HPDE6-E6E7 (cell line): ENCODE results near the gene BMP6.
A peak's percentile ranks its signal among the peaks of the same experiment; 100 is the strongest.

ENCODE experiments used
- DNase-seq: peaks from one replicate; pipeline ENCODE4 v3.0.0; 2011; ENCODE audit warnings: missing footprints; ENCODE audit errors: extremely low spot score

BMP6 gene

GRCh38 chr6:7719364-7719850 lies 6.5 kb upstream of the BMP6 start:
- no peak for DNase-seq

- no peak for DNase-seq
Observed at GRCh38 chr6:7720346-7720745, 5.6 kb upstream of the BMP6 start.

- no peak for DNase-seq
Observed at GRCh38 chr6:7721649-7722048, 4.2 kb upstream of the BMP6 start.

- DNase-seq = no peak
Observed at GRCh38 chr6:7723041-7723447, 2.9 kb upstream of the BMP6 start.

GRCh38 chr6:7723554-7723953 lies 2.3 kb upstream of the BMP6 start:
- no peak for DNase-seq

GRCh38 chr6:7725412-7725811 lies 487 bp upstream of the BMP6 start:
- DNase-seq = no peak

- no peak for DNase-seq
Observed at GRCh38 chr6:7726416-7727085, 652 bp downstream of the BMP6 start.

- no peak for DNase-seq
Observed at GRCh38 chr6:7727086-7727945, 1.4 kb downstream of the BMP6 start.

GRCh38 chr6:7727946-7728854 lies 2.3 kb downstream of the BMP6 start:
- no peak for DNase-seq

- no peak for DNase-seq
Observed at GRCh38 chr6:7728855-7729590, 3.1 kb downstream of the BMP6 start.

GRCh38 chr6:7730001-7730783 lies 4.3 kb downstream of the BMP6 start:
- DNase-seq = no peak

- peak; percentile 83 for DNase-seq
Observed at GRCh38 chr6:7730784-7731227, 4.9 kb downstream of the BMP6 start.

- no peak for DNase-seq
Observed at GRCh38 chr6:7731294-7731693, 5.4 kb downstream of the BMP6 start.

- no peak for DNase-seq
Observed at GRCh38 chr6:7732228-7732627, 6.3 kb downstream of the BMP6 start.

- DNase-seq = no peak
Observed at GRCh38 chr6:7734707-7735383, 8.9 kb downstream of the BMP6 start.

- no peak for DNase-seq
Observed at GRCh38 chr6:7737106-7737505, 11.2 kb downstream of the BMP6 start.

GRCh38 chr6:7737867-7738266 lies 12.0 kb downstream of the BMP6 start:
- DNase-seq = no peak

- DNase-seq = no peak
Observed at GRCh38 chr6:7742223-7742785, 16.4 kb downstream of the BMP6 start.

- DNase-seq = no peak
Observed at GRCh38 chr6:7745942-7746341, 20.0 kb downstream of the BMP6 start.

- no peak for DNase-seq
Observed at GRCh38 chr6:7747016-7747415, 21.1 kb downstream of the BMP6 start.
